Tibial artery (tissue), 4 donors: ENCODE results near the gene STX12.

Experiments
- DNase-seq, 2 donors: peaks; one replicate each; pipeline ENCODE4 v3.0.0-alpha.2; 2019
- H3K27ac ChIP-seq, 2 donors: fragments of 200-600 bp; sonication (generic) in 1 of 2; 1 replicate in 1 of 2; 2 replicates in 1 of 2; pipeline ENCODE4 v1.5.1; 2018 to 2019; ENCODE audit warnings: mild to moderate bottlenecking in 1 of 2
- H3K27me3 ChIP-seq, 2 donors: fragments of 200-600 bp; sonication (generic) in 1 of 2; one replicate each; pipeline versions ENCODE4 v1.5.1 to v1.6.0; 2016 to 2019
- H3K36me3 ChIP-seq, 3 donors: fragments of 200-600 bp; sonication (generic) in 2 of 3; one replicate each; pipeline ENCODE4 v1.5.1; 2016 to 2019; ENCODE audit warnings: mild to moderate bottlenecking in 2 of 3
- H3K4me1 ChIP-seq, 4 donors: fragments of 200-600 bp; sonication (generic) in 2 of 4; 1 replicate in 3 of 4; 2 replicates in 1 of 4; pipeline ENCODE4 v1.5.1; 2016 to 2019
- H3K4me3 ChIP-seq, 2 donors: fragments of 200-600 bp; sonication (generic) in 1 of 2; 1 replicate in 1 of 2; 2 replicates in 1 of 2; pipeline ENCODE4 v1.5.1; 2018 to 2019; ENCODE audit warnings: mild to moderate bottlenecking in 2 of 2
- H3K9me3 ChIP-seq, 3 donors: fragments of 200-600 bp; sonication (generic) in 1 of 3; one replicate each; pipeline ENCODE4 v1.5.1; 2016 to 2019
- CTCF ChIP-seq, 2 experiments: fragments of 200-600 bp in 1 of 2; fragments of 450-650 bp in 1 of 2; IDR thresholded peaks; one replicate each; pipeline ENCODE4 v1.5.1; 2017 to 2019; ENCODE audit warnings: antibody characterized with exemption in 2 of 2, mild to moderate bottlenecking in 1 of 2, moderate library complexity in 1 of 2
- intact Hi-C: fragments of 100-400 bp; cut with DNase I; formaldehyde crosslinking; loops from one replicate; pipeline ENCODE4 v1.15.0; 2023; ENCODE audit warnings: low total_unique reads

Gene STX12

DNA sequence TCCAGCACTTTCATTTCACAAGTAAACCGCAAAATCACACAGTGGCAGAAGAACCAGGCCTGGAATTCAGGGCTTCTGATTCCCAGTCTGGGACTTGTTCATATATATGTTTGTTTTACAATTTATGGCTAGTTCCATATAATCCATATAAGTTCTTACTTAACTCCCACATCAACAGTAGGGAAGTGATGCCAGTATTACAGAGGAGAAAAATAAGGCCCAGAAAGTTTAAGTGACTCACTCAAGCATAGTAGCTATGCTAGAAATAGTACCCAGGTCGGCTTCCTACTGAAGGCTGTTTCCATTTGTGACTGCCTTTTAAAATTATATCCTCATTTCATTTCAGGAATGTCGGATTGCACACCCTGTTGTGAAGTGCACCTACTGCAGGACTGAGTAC, 45.9 kb upstream of the STX12 start:
- intact Hi-C loops, result no loop called here
- H3K27ac ChIP-seq, result peak overlapping the region; percentile 93 to 97
- no peak for DNase-seq
- peak overlapping the region; percentile 94 to 99 for H3K4me3 ChIP-seq
- peaks cover 5 to 14% (median 12%) of the 10 kb centered on the region in 4 donors for H3K4me1 ChIP-seq
- TF ChIP-seq CTCF (IDR thresholded peaks at IDR 0.05), result no peak
- H3K9me3 ChIP-seq, result no peaks in the 10 kb centered on the region
- H3K27me3 ChIP-seq, result no peaks in the 10 kb centered on the region
- peaks cover 10 to 26% (median 25%) of the 10 kb centered on the region in 3 donors for H3K36me3 ChIP-seq

DNA sequence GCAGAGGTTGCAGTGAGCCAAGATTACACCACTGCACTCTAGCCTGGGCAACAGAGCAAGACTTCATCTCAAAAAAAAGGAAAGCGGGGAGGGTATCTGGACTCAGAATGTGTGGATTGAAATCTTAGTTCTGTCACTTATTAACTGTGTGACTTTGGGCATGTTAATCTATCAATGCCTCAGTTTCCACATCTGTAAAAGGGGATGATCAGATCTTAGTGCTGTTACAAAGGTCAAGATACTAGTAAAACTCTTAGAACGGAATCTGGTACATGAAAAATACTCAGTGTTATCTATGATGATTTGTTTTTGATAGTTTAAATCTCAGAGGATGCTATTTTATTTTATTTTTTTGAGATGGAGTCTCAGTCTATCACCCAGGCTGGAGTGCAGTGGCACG, 36.8 kb upstream of the STX12 start:
- Histone ChIP-seq H3K4me1 (no peaks in the 10 kb centered on the region), H3K27me3 (no peaks in the 10 kb centered on the region), H3K27ac (no peak overlapping the region), H3K9me3 (no peaks in the 10 kb centered on the region), H3K4me3 (no peak overlapping the region), H3K36me3 (peaks cover 51 to 91% (median 86%) of the 10 kb centered on the region in 3 donors)
- no peak for TF ChIP-seq CTCF (IDR thresholded peaks at IDR 0.05)
- no peak for DNase-seq
- intact Hi-C loops, result no loop called here

DNA sequence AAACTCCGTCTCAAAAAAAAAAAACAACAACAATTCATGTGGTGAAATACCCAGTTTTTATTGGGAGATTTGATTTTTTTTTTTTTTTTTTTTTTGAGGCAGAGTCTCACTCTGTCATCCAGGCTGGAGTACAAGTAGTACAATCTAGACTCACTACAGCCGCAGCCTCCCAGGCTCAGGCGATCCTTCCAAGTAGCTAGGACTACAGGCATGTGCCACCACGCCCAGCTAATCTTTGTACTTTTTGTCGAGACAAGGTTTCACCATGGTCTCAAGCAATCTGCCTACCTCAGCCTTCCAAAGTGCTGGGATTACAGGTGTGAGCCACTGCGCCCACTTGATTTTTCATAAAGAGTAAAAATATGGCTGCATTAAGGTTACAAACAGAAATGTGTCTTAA, 31.9 kb upstream of the STX12 start:
- no peak for TF ChIP-seq CTCF (IDR thresholded peaks at IDR 0.05)
- H3K4me3 ChIP-seq, result no peak overlapping the region
- H3K27ac ChIP-seq, result no peak overlapping the region
- H3K36me3 ChIP-seq, result peaks cover 47 to 79% (median 66%) of the 10 kb centered on the region in 3 donors
- no peak for DNase-seq
- H3K27me3 ChIP-seq, result no peaks in the 10 kb centered on the region
- intact Hi-C loops, result no loop called here
- H3K4me1 ChIP-seq, result no peaks in the 10 kb centered on the region
- H3K9me3 ChIP-seq, result no peaks in the 10 kb centered on the region

- TF ChIP-seq CTCF (IDR thresholded peaks at IDR 0.05), result no peak
- H3K9me3 ChIP-seq, result no peaks in the 10 kb centered on the region
- H3K36me3 ChIP-seq, result peaks cover 58 to 81% (median 62%) of the 10 kb centered on the region in 3 donors
- H3K4me3 ChIP-seq, result no peak overlapping the region
- H3K27ac ChIP-seq, result no peak overlapping the region
- intact Hi-C loops, result no loop called here
- DNase-seq, result no peak
- H3K4me1 ChIP-seq, result no peaks in the 10 kb centered on the region
- no peaks in the 10 kb centered on the region for H3K27me3 ChIP-seq
These were observed 28.5 kb upstream of the STX12 start for GRCh38 chr1:27744556-27744955.

GRCh38 chr1:27745466-27745865, 27.6 kb upstream of the STX12 start:
- Histone ChIP-seq H3K4me3 (no peak overlapping the region), H3K4me1 (no peaks in the 10 kb centered on the region), H3K27me3 (no peaks in the 10 kb centered on the region), H3K27ac (no peak overlapping the region), H3K36me3 (peaks cover 63 to 81% (median 63%) of the 10 kb centered on the region in 3 donors), H3K9me3 (no peaks in the 10 kb centered on the region)
- intact Hi-C loops, result no loop called here
- no peak for DNase-seq
- TF ChIP-seq CTCF (IDR thresholded peaks at IDR 0.05), result no peak

- DNase-seq, result no peak
- peaks cover 37 to 93% (median 56%) of the 10 kb centered on the region in 3 donors for H3K36me3 ChIP-seq
- no peak overlapping the region for H3K4me3 ChIP-seq
- H3K27ac ChIP-seq, result no peak overlapping the region
- no peaks in the 10 kb centered on the region for H3K9me3 ChIP-seq
- no peaks in the 10 kb centered on the region for H3K4me1 ChIP-seq
- TF ChIP-seq CTCF (IDR thresholded peaks at IDR 0.05), result no peak
- H3K27me3 ChIP-seq, result no peaks in the 10 kb centered on the region
- intact Hi-C loops, result no loop called here
These were observed 20.7 kb upstream of the STX12 start for GRCh38 chr1:27752360-27752759.
